Fibroblast of skin of back (primary cell): ENCODE measurements around the gene C2CD4D.
"Not testable (repeated sequence)": the region's sequence is repeated elsewhere in the genome, so short reads cannot be mapped to it uniquely, and the experiment has no call there.

Source experiments
- DNase-seq: peaks from one replicate; pipeline ENCODE4 v3.0.0-alpha.2; 2013

Gene C2CD4D

GRCh38 chr1:151858886-151859665 is 19.5 kb upstream of the C2CD4D start:
- DNase-seq = no peak

DNA sequence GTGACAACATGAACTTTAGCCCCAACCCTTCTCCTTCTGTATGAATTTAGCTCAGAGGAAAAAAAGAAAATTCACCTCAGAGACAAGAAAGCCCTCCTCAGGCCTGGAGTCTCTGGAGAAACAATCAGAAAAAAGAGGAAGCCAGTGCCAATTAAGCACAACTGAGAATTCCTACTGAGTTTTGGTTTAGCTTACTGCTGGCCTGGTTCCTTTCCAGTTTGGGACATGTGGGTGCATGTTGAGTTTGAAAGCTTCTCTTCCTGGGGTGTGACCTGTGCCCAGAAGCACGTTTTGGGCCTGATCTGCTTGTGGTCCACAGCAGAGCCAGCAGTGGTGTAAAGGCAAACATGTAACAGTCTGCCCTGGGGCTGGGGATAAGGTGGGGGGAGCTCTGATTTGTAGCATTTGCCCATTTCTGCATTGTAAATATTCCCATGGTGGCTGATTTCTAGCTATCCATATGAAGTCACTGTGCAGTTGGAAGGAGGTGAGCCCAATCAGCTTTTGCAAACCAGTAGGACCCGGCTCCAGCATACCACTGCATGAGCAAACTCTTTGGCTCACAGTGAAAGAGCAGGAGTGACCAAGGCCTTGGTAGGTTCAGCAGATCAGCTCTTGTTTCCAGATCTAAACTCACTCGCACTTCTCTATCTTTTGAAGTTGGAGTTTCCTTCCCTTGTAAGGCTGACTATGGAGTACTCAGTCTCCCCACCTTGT is 18.6 kb upstream of the C2CD4D start:
- DNase-seq = no peak

DNA sequence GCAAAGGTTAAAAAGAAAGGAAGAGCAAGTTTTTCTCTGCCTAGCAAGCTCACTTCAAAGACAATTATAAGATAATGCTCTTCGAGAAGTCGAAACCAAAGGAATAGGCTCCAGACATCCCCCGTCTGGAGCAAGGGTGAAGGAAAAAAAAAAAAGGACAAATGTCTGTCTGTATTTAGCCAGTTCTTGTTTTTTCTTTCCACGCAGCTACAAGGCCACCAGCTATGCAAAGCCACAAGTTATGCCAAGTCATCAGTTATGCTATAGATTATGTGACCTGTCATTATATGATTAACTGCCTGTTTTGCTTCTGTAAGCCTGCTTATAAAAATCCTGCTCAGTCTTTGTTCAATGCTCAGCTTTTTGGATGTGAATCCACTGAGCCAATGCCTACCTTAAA is 16.3 kb upstream of the C2CD4D start:
- DNase-seq = no peak

- not testable (repeated sequence) for DNase-seq
Observed at GRCh38 chr1:151855516-151855915, 15.9 kb upstream of the C2CD4D start.

DNA sequence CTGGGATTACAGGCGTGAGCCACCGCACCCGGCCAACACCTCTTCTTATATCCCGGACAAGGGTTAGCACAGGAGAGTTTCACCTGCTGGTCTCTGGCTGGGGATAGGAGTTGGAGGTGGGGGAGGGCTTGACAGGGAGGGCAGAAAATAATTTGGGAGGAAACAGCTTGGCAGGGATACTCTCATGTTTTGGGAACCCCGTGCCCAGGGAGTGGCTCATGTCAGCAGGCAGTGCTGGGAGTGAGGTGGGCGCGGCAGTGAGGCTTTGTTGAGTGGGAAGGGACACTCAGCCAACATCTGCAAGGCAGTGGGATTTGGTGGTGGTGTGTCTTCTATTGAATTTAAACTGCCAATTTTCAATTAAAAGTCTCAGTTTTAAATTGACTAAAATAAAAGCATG is 15.0 kb upstream of the C2CD4D start:
- DNase-seq = no peak

GRCh38 chr1:151853411-151853943 is 13.9 kb upstream of the C2CD4D start, which contains the start of gene THEM5:
THEM5 (minus strand) TSS chr1:151853712; CDS start chr1:151853565, 147 bp downstream.
- DNase-seq = no peak

GRCh38 chr1:151852733-151853132 is 13.1 kb upstream of the C2CD4D start:
- DNase-seq = no peak

DNA sequence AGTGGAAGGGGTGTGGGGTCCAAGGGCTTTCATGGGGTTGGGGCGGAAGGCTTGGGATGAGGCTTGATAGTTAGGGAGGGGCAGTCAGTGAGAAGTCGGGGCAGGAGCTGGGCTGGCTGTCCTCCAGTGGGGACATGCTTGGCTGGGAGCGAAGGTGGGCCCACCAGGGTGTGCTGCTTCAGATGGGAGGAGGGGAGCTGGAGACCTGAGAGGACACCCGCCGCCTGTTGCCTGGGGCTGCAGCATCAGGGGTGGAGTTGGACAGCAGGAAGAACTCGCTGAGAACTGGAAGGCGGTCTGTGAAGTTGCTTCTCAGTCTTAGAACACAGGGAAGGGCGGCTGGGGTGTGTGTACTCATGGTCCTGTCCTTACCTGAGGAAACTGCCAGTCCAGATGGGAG is 12.3 kb upstream of the C2CD4D start:
- no peak for DNase-seq

DNA sequence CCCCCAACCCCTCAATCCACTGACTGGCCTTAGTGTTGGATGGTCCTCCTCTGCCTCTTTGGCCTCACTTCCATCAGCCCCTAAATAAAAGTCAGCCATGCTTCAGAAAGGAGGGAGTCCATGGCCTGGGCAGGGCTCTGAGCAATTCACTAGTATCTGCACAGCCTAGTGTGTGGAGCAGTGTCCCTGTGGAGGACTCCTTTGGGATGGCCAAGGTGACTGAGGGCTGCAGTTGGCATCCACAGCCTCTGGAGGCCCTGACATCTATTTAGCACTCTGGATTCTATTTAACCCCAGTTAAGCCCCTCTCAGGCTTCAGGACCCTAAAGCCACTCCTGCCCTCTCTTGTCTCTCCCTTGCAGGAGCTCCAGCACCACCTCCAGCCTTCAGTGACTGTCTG is 10.3 kb upstream of the C2CD4D start:
- no peak for DNase-seq

DNA sequence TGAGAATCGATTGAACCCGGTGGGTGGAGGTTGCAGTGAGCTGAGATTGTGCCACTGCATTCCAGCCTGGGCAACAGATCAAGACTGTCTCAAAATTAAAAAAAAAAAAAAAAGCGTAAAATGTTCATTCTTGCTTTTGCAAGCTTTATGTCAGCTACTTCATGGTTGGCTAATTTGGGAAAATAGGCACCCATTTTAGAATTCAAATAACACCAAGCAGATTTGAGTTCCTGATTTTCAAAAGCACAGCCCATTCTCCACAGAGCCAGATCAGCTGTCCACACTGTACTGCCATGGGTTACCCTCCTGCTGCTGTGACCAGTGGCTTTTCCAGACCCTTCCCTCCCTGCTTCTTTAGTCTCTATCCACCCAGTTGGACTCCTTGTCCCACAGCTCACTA is 9.5 kb upstream of the C2CD4D start:
- DNase-seq = no peak

- no peak for DNase-seq
Observed at GRCh38 chr1:151847867-151848596, 8.4 kb upstream of the C2CD4D start.

DNA sequence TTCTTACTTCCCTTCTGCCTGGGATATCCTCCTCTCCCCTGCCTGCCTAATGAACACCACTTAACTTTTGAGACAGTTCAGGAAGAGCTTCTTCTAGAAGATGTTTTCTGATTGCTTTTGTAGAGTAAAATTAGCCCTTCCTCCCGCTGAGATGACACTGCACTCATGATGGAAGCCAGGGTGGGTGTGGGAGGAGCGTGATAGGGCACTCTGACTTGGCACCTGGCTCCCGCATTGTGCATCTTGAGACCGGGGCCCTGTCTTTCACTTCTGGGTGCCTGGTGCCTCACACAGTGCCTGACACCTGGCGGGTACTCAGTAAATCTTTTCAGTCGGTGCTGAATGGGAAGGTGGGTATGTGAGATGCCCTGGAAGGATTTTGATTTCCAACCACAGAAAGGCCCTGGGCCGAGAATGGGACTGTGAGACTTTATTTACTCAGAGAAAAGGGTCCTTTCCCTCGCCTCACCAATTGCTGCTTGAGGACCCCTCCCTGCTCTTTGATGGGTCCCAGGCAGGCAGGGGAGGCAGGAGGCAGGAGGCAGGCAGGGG is 7.1 kb upstream of the C2CD4D start:
- DNase-seq = no peak

- DNase-seq = peak; percentile 73
Observed at GRCh38 chr1:151846062-151846568, 6.5 kb upstream of the C2CD4D start.

DNA sequence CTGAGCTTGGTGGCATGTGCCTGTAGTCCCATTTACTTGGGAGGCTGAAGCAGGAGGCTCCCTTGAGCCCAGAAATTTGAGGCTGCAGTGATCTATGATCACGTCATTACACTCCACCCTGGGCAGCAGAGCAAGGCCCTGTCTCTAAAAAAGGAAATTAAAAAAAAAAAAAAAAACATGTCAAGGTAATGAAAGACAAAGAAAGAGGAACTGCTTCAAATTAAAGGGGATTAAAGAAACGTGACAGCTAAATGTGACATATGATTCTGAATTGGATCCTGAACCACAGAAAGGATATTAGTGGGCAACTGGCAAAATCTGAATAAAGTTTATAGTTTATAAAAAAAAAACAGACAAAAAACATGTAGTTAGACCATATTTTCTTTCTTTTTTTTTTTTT is 3.8 kb upstream of the C2CD4D start:
- no peak for DNase-seq

DNA sequence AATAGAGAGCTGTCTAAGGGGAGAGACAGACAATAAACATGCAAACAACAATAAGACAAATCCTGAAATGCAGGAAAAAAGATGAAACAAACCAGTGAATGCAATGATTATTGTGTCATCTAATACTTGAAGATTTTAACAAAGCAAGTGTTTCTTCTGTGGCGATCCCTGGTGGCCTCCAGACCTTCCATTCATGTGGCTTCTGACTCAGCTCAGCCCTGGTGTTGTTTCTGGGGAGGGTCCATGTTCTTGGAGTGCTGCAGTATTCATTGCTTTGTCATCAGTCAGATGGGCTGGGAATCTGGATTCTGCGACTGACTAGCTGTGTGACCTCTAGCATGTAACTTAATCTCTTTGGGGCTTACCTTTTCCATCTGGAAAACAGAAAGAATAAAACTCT is 1.5 kb upstream of the C2CD4D start:
- peak; percentile 69 for DNase-seq

DNA sequence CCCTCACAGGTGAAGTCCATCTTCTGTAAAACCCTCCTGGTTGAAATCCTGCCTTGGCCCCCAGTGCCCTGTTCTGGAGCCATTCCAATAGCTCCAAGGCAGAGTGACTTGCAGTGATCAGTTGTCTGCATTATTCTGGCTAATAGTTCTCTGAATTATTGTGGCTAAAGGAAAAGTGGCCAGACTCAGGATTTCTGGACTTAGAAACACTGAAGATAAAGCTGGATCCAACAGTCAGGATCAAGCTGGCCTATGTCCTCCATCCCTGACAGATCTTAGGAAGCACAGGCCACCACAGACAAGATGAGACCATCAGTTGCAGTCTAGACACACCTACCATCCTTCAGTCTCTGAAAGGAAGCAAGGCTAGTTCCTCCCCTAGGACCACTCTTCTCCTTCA is 801 bp upstream of the C2CD4D start:
- DNase-seq = no peak

DNA sequence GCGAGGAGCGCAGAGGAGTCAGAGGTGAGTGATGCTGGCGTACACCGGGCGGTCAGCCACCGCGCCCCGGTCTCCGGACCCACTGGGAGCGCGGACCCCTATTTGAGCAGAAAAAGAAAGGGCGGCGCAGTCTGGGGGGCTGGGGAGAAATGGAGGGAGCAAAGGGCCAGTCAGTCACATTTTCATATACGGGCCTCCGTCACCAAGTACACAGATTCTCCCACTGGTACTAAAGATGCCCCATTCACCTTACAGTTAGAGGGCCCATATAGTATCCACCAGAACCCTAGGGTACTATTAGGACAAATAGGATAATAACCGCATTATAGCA is 573 bp downstream of the C2CD4D start:
- no peak for DNase-seq

DNA sequence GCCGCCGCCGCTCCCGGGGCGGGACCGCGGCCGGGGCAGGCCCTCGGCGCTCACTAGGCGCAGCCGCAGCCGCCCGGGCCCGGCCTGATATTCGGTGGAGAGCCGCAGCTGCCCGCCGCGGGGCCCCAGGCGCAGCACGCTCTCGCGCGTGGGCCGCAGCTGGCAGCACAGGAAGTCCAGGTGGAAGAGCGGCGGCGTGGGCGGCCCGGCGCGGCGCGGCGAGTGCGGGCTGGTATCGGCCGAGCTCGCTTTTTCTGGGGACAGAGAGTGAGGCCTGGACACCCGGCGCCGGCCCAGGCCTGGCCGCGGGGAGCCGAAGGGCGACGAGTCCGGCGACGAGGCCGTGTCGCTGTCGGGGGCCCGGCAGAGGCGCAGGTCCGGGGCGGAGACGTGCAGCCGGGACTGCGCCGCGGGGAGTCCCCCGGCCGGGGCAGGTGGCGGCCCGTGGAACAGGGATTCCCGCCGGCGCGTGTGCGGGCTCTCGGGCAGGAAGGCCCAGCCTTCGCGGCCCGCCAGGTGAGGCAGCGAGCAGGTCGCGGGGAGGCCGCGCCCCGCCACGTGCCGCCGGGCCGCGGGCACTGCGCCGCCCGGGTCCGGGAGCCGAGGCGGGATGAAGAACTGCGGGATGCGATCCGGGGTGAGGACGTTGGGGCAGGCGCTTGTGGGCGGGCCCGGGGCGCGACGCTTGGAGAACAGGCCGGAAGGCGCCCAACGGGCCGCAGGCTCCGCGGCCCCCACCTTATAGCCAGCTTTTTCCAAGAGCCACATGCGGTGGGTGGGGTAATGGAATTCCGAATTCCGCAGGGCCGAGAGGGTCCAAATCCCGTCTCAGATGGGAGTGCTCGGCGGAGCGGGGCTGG is 1.2 kb downstream of the C2CD4D start:
- no peak for DNase-seq

DNA sequence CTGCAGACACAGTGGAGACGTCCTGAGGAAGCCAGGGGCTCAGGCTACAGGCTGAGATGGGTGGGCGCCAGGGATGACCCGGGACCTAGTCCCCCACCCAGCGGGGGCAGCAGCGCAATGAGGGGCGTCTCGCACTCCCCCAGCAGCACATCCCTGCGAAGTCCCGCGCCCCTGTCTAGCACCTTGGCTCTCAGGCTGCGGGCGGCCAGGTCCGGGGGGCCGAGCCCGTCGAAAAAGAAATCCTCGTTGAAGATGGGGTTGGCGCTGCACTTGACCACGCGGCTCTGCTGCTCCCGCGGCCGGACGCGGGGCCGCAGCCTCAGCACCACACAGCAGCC is 1.8 kb downstream of the C2CD4D start:
- DNase-seq = no peak

GRCh38 chr1:151837197-151837596 is 2.4 kb downstream of the C2CD4D start:
- DNase-seq = no peak

- DNase-seq = no peak
Observed at GRCh38 chr1:151835596-151835995, 4.0 kb downstream of the C2CD4D start.

DNA sequence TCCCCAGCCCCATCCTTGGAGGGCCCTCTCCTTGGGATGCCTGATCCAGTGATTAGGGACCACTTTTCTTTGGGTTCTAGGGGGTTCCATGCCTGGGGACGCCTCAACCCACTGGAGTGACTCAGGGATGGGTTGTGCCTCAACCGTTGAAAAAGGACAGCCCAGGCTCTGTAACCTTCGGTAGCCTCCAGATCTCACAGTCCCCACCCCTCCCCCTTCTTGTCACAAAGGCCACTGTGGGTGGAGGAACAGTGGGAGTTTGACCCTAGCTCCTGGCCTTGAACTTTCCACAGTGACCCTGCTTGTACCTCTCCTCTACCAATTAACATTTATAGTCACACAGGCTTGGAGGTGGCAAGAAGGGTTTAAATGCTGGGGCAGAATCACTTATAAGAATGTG is 5.4 kb downstream of the C2CD4D start:
- no peak for DNase-seq
